HG03571 (cell line): ENCODE measurements around the gene BSPRY.
"Not testable (repeated sequence)": the region's sequence is repeated elsewhere in the genome, so short reads cannot be mapped to it uniquely, and the experiment has no call there.

Source experiments
- ATAC-seq: cut with Tn5 transposase; IDR thresholded peaks from one replicate; pipeline ENCODE4 v1.9.1; 2021; ENCODE audit not compliant: unreplicated experiment

The BSPRY gene

DNA sequence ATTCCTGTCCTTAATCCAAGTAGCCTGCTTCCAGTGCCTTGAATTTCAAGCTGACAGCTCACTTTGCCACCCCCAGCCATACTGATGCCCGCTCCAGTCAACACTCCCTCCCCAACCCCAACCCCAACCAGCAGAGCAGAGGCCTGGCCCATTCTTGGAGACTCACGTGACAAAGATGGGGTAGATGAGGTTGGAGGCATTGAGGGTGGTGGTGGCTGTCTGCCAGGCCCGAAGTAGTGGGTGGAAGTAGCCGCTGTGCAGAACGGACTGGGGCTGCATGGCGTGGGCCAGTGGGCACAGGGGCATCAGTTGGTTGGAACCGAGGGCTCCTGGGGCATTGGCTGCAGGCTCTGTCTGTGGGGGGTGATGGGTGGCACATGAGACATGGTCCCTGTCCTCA, 43.9 kb downstream of the BSPRY start:
- no peak for ATAC-seq

DNA sequence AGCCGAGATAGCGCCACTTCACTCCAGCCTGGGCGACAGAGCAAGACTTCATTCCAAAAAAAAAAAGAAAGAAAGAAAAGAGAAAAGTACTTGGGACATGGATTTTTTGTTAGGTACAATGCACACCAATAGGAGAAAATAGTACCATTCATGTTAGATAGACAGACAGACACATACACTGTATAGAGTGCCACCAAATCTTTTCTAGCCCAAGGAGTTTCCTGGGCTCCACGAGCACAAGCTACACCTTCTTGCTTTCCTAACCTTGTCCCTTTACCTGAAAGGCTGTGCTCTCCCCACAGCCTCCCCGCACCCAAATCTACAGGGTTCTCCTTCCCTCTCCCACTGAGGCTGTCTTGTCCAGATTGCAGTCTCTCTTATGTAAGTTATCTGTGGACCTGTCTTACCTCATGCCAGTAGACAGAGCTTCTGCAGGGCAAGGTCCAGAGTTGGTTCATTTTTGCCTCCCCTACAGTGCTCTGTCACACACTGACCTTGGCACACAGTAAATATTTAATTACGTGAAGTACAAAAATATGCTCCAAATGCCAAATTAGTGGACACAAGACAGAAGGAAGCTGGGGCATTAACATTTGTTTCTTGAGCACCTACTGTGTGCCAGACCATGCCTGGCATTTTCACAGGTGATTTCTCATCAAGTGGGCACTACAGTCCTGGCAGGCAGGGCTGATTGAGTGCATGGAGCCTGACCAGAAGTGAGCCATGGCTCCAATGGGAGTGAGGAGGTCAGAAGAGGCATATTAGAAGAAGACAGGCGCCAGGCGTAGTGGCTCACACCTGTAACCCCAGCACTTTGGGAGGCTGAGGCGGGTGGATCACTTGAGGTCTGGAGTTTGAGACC, 45.9 kb downstream of the BSPRY start:
- no peak for ATAC-seq

DNA sequence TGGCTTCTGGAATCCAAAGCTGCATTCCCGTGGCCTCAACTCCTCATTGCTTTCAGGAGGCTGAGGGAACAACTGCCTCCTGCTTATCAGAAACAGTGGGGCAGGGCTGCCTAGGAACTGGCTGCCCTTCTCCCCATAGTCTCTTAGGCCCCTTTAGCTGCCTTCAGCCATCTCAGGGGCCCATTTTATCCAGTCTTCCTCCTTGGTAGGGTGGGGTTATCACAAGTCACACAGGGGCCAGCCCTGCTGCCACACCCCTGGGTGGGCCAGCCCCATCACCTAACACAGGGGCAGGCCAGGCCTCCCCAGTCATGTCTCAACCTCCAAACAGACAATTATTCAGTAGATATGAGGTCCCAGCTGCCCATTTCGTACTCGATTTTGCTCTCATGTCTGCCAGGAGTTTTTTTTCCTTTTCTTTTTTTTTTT, 47.9 kb downstream of the BSPRY start:
- ATAC-seq: no peak

DNA sequence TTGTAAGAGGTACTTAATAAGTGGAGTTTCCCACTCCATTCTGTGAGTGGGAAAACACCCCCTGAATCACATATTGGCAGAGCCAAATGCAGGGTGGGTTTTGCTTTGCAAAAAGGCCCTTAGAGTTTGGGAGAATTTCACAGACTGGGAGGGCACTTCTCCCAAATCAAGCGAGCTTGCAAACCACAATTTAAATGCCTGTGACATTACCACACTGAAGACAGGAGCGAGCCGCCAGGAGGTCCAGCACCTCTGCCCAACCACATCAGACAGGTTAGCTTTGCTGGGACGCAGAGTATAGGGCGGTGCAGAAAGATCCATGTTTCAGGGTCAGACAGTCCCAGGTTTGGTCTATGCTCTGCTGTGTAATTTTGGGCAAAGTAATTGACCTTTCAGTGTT, 49.5 kb downstream of the BSPRY start:
- ATAC-seq: no peak

DNA sequence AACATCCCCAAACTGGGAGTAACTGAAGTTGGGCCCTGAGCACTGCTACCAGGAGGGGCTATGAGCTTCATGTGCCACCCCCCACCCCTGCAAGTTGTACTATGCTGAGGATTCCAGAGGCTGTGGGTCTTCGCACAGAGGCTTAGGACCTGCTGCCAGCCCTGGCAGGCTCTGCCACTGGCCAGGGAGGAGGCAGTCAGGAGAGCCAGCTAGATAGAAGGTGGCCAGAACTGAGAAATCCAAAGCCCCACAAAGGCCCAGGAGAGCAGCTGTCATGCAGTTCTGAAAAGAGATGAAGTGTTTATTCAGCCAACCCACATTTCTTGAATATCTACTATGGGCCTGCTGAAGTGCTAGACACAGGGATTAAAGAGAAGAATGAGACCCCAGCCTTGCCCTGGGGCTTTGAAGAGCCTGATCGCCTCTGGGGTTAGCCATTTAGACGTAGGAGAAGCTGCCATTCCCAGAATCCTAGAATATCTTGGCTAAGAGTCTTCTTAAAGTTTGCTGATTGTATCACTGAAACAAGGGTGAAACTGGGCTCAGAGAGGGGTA, 50.4 kb downstream of the BSPRY start:
- ATAC-seq: no peak

DNA sequence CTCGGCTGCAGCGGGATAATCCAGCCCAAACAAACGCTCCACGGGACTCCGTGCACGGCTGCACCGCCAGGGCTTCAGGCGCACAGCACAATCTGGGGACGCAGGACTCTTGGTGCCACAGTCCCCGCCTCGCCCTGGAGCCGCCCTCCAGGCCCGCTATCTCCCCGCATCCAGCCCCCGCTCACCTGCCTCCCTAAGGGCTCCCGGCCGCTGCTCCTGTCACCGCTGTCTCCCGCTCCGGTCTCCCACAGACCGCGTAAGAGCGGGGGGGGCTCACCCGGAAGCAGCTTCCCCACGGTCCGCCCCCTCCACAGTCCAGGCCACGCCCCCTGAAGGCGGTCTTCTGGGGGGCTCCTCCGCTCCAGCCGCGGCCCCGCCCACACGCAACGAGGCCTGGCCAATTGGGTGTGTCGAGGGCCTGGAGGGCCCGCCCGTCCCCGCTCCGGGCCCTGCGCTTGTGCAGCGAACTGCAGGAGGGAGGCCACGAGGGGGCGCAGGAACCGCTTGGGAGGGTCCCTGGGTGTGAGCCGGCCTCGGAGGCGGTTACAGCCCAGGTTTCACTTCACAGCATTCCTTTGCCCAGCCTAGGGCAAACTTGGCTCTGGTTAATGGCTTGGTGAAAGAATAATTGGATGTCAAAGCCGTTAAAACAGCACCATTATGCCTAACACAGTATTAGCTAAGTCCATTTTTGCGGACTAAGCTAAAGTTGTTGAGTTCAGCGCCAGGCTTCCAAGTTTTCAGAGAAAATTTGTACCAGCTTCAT, 51.9 kb downstream of the BSPRY start, which contains the start of gene ALAD:
TSS of gene ALAD (minus strand) at position 258 of the 766 bp plus-strand sequence. CDS start 7,725 bp downstream, outside the sequence.
- ATAC-seq: peak; percentile 99

DNA sequence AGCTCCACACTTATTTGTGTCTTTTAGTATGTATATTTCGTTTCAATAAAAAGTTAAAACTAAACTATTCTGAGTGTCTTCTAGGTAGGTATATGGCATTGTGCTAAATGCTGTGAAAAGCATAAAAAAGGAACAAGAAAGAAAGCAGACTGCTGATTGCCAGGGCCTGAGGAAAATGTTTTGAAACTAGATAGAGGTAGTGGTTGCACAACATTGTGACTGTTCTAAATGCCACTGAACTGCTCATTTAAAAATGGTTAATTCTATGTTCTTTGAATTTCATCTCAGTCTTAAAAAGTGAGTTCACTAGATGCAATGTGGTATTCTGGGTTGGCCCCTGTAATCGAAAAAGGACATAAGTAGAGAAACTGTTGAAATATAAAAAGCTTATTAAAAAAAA, 54.3 kb downstream of the BSPRY start:
- ATAC-seq: no peak

DNA sequence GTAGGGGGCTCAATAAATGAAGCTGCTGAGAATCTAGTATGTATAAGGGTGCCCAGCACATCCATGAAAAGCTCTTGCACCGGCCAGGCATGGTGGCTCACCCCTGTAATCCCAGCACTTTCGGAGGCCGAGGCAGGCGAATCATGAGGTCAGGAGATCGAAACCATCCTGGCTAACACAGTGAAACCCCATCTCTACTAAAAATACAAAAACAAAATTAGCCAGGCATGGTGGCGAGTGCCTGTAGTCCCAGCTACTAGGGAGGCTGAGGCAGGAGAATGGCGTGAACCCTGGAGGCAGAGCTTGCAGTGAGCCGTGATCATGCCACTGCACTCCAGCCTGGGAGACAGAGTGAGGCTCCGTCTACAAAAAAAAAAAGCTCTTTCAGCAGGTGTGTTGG, 57.0 kb downstream of the BSPRY start:
- ATAC-seq: not testable (repeated sequence)

DNA sequence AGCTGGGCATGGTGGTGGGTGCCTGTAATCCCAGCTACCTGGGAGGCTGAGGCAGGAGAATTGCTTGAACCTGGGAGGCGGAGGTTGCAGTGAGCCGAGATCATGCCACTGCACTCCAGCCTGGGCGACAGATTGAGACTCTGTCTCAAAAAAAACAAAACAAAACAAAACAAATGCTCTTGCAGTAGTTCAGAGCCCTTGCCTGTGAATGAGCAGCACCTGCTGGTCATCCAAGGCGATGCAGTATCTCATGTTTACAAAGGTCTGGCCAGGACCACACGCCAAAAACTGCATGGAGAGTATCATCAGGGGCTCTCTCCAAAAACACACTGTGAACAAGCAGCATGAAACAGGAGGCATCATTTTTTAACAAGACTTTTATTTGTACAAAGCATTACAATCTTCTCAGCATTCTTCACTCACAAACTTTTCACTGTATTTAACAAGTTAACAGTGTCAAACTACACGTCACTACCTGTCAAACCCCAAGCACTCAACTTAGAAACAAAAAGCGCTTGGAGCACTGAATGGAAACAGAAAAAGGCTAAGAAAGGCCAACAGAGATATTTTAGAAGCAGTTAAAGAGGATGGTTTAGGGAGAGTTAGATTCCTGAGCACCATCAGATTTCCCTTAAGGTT, 57.7 kb downstream of the BSPRY start:
- peak; percentile 27 for ATAC-seq

DNA sequence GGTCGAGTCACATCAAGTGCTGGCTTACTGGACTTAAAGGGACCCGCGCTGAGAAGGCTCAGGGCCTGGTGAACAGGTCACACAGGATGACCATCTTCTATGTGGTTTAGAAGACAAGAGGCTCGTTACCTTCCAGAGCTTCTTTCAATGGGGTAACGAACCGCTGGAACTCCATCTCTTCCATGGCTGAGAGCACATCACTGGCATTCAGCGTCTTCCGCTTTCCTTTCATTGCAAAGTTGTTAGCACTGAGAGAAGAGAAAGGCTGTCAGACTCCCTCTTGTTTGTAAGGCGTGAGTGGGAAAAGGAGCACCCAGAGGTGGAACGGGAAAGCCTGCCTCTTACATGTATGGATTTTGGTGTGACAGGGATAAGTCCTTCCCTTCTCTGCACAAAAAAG, 60.1 kb downstream of the BSPRY start:
- no peak for ATAC-seq

DNA sequence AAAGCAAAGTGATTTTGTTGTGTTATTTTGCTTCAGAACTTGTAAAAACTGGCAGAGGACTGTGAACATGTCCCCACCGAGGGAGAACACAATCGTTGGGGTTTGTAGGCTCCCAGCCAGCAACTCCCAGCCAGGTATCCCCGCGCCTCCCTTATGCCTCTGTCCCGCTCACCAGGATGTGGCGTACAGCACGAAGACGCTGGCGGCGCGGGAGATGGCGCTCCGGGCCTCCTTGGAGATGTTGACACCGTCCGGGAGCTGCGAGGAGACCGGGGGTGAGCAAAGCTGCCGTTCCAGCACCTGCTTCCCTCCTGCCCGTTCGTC, 60.5 kb downstream of the BSPRY start:
- ATAC-seq: no peak

DNA sequence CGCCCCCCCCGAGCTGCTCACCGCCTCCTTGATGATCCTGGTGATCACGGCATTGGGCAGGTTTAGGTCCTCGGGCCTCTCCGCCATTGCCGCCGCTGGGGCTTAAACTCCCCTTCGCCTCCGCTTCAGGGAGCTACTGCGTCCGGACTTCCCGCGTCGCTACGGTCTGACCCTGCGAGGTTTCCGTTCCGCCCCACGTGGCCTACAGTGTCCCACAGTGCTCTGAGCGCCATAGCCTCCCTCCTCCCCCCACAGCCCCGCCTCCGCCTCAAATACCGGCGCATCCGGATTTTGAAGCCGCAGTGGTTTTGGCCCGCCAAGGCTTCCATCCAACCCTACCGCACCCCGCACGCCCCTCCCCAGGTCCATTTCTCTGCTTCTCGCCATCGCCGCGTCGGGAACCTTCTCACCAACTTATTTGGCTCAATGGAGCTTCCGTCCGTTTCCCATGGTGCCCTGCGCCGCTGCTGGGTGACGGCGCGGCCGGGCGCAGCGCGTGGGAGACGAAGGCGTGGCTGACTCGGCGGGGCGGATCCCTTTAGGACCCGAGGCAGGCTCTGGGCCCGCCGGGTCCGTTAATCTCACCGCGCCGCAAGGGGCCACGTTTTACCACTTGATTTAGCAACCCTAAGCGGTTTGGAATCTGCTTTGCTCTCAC, 61.0 kb downstream of the BSPRY start, which contains the start of the genes C9orf43 and POLE3:
TSS of gene C9orf43 (plus strand) at position 541 of the 658 bp plus-strand sequence. CDS start 2,747 bp downstream, outside the sequence.
TSS of gene POLE3 (minus strand) at position 469 of the 658 bp plus-strand sequence. CDS start at position 87, 382 bp downstream.
- peak; percentile 90 for ATAC-seq

DNA sequence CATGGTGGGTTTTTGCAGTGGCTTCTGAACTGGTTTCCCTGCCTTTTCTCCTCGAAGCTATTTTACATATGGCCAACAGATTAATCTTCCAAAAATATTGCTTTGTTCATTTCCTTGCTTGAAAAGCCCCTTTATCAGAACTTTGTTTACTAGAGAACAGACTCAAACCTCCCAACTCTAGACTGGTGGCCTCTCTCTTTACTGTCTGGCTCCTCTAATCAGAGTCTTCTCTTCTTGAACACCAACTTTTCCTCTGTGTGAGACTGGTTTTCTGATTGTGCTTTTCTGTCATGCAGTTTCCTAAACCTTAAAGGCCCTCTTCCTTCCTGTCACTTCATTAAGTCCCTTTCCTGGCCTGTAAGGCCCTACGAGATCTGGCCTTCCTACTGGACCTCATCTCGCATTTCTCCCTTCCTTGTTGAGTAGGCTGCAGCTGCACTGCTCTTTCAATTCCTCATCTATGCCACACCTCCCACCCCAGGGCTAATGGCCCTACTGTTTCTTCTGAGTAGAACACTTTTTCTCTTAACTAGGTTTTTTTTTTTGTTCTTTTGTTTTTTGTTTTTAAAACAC, 66.9 kb downstream of the BSPRY start:
- ATAC-seq: peak; percentile 95

DNA sequence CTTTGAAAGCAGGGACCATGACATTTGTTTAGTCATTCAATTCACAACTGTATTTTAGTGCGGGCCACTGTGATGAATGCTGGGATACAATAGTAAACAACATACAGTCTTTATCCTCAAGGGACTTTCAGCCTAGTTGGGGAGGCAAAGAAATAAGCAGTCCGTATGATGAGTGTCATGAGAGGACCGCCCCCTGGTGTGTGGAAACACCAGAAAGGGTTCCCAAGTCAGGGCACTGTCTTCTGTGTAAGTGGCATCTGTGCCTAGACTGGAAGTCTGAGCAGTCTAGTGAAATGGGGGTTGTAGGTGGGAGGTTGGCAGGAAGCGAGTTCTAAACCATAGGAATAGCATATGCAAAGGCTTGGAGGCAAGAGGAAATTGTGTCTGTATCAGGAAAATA, 68.0 kb downstream of the BSPRY start:
- no peak for ATAC-seq
